Liver (tissue), 3 donors: ENCODE data around the gene FAM83G.

Experiments
- EGR1 ChIP-seq, 2 donors: IDR thresholded peaks; 2 replicates each; pipeline ENCODE4 v1.6.1; 2016 to 2018; ENCODE audit warnings: antibody characterized with exemption in 2 of 2, low read depth in 2 of 2
- FOXA1 ChIP-seq: IDR thresholded peaks from 2 replicates; pipeline ENCODE4 v1.6.1; 2016; ENCODE audit warnings: antibody characterized with exemption
- GABPA ChIP-seq, 2 donors: IDR thresholded peaks in 1 of 2; conservative IDR thresholded peaks in 1 of 2; 2 replicates each; pipeline ENCODE4 v1.6.1; 2016; ENCODE audit warnings: antibody characterized with exemption in 2 of 2, mild to moderate bottlenecking in 1 of 2, moderate library complexity in 1 of 2
- RAD21 ChIP-seq, 2 donors: IDR thresholded peaks; 2 replicates each; pipeline ENCODE4 v1.6.1; 2016; ENCODE audit warnings: antibody characterized with exemption in 2 of 2, mild to moderate bottlenecking in 2 of 2
- RXRA ChIP-seq, 2 donors: IDR thresholded peaks; 2 replicates each; pipeline ENCODE4 v1.6.1; 2017 to 2018; ENCODE audit warnings: antibody characterized with exemption in 2 of 2, mild to moderate bottlenecking in 1 of 2
- SP1 ChIP-seq: IDR thresholded peaks from 2 replicates; pipeline ENCODE4 v1.6.1; 2018; ENCODE audit warnings: antibody characterized with exemption, mild to moderate bottlenecking
- TAF1 ChIP-seq: conservative IDR thresholded peaks from 2 replicates; pipeline ENCODE4 v1.6.1; 2016; ENCODE audit warnings: antibody characterized with exemption, mild to moderate bottlenecking
- YY1 ChIP-seq: IDR thresholded peaks from 2 replicates; pipeline ENCODE4 v1.6.1; 2016; ENCODE audit warnings: antibody characterized with exemption, mild to moderate bottlenecking
- TF ChIP-seq, protein P1 (sequence below): fragments of 150-350 bp; IDR thresholded peaks from 2 replicates; pipeline ENCODE4 v1.5.1; 2017; ENCODE audit warnings: improper control_type of control experiment, low read depth, low read length; ENCODE audit not compliant: missing input control
- TF ChIP-seq, protein P2 (sequence below): IDR thresholded peaks from 2 replicates; pipeline ENCODE4 v1.6.1; 2016; ENCODE audit warnings: antibody characterized with exemption
- TF ChIP-seq, protein P3 (sequence below): IDR thresholded peaks from 2 replicates; pipeline ENCODE4 v1.6.1; 2016; ENCODE audit warnings: antibody characterized with exemption
- donor health status: healthy.
- donor health status: healthy.

DNA sequence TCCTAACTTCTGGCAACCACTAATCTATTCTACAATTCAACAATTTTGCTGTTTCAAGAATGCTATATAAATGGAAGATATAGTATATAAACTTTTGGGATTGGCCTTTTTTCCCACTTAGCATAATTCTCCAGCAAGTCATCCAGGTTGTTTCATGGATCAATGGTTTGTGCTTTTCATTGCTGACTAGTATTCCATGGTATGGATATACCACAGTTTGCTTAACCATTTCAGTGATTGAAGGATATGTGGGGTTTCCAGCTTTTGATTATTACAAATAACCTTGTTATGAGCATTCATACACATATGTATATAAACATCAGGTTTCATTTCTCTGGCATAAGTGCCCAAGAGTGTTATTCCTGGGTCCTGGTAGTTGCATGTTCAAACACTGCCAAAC, 2.1 kb upstream of the FAM83G start:
- TF ChIP-seq, protein P1, sequence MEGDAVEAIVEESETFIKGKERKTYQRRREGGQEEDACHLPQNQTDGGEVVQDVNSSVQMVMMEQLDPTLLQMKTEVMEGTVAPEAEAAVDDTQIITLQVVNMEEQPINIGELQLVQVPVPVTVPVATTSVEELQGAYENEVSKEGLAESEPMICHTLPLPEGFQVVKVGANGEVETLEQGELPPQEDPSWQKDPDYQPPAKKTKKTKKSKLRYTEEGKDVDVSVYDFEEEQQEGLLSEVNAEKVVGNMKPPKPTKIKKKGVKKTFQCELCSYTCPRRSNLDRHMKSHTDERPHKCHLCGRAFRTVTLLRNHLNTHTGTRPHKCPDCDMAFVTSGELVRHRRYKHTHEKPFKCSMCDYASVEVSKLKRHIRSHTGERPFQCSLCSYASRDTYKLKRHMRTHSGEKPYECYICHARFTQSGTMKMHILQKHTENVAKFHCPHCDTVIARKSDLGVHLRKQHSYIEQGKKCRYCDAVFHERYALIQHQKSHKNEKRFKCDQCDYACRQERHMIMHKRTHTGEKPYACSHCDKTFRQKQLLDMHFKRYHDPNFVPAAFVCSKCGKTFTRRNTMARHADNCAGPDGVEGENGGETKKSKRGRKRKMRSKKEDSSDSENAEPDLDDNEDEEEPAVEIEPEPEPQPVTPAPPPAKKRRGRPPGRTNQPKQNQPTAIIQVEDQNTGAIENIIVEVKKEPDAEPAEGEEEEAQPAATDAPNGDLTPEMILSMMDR = no peak
- TF ChIP-seq SP1 (no peak), RAD21 (IDR thresholded peaks at IDR 0.05) (no peak), RXRA (IDR thresholded peaks at IDR 0.05) (no peak), TAF1 (no peak), YY1 (no peak), EGR1 (IDR thresholded peaks at IDR 0.05; ENCODE audit: low read depth in 2 of 2) (no peak), FOXA1 (no peak), GABPA (IDR thresholded peaks at IDR 0.05 in 1 of 2, conservative IDR thresholded peaks at IDR 0.05 in 1 of 2) (no peak)
- TF ChIP-seq, protein P2, sequence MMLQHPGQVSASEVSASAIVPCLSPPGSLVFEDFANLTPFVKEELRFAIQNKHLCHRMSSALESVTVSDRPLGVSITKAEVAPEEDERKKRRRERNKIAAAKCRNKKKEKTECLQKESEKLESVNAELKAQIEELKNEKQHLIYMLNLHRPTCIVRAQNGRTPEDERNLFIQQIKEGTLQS = no peak
- TF ChIP-seq, protein P3, sequence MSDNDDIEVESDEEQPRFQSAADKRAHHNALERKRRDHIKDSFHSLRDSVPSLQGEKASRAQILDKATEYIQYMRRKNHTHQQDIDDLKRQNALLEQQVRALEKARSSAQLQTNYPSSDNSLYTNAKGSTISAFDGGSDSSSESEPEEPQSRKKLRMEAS = no peak
